Transverse colon (tissue), 4 donors: ENCODE results near the gene NPNT. TPM values are rescaled to one million over a fixed set of nuclear protein-coding genes. Genes with fewer than 3 reads are reported as not detected.

Source experiments
- DNase-seq: peaks from one replicate; pipeline ENCODE4 v3.0.0-alpha.2; 2019
- H3K27ac ChIP-seq, 4 donors: fragments of 200-600 bp; sonication (generic); 2 replicates each; pipeline ENCODE4 v1.5.1; 2016 to 2018; ENCODE audit warnings: inconsistent platforms in 4 of 4
- H3K27me3 ChIP-seq: fragments of 200-600 bp; sonication (generic); 2 replicates; pipeline ENCODE4 v1.5.1; 2017; ENCODE audit warnings: inconsistent platforms
- H3K36me3 ChIP-seq, 4 donors: fragments of 200-600 bp; sonication (generic); 2 replicates each; pipeline ENCODE4 v1.5.1; 2017 to 2019; ENCODE audit warnings: inconsistent platforms in 4 of 4
- H3K4me1 ChIP-seq, 4 donors: fragments of 200-600 bp; sonication (generic); 2 replicates each; pipeline ENCODE4 v1.5.1; 2017 to 2020; ENCODE audit warnings: inconsistent platforms in 4 of 4
- H3K4me3 ChIP-seq, 4 donors: fragments of 200-600 bp; sonication (generic); 1 replicate in 1 of 4; 2 replicates in 3 of 4; pipeline versions ENCODE4 v1.5.1 to v1.6.1; 2017 to 2019; ENCODE audit warnings: inconsistent platforms in 4 of 4
- H3K9me3 ChIP-seq, 2 donors: fragments of 200-600 bp; sonication (generic); 2 replicates each; pipeline ENCODE4 v1.5.1; 2017 to 2019; ENCODE audit warnings: inconsistent platforms in 2 of 2
- EP300 ChIP-seq: sonication (generic); formaldehyde crosslinking; IDR thresholded peaks from one replicate; pipeline ENCODE4 v1.6.1; 2017; ENCODE audit warnings: antibody characterized with exemption, low read depth
- POLR2A ChIP-seq: fragments of 450-650 bp; IDR thresholded peaks from one replicate; pipeline ENCODE4 v1.6.1; 2016; ENCODE audit warnings: antibody characterized with exemption, mild to moderate bottlenecking, moderate library complexity
- POLR2AphosphoS5 ChIP-seq, 3 donors: sonication (generic); formaldehyde crosslinking; IDR thresholded peaks; one replicate each; pipeline ENCODE4 v1.6.1; 2016; ENCODE audit warnings: antibody characterized with exemption in 3 of 3
- WGBS, 2 donors: methylation state at CpG; one replicate each; pipeline ENCODE4 v1.1.5; 2018; ENCODE audit warnings: low coverage in 1 of 2; 5-methylcytosine and 5-hydroxymethylcytosine counted together
- in situ Hi-C, 4 donors: fragments of 200-750 bp; cut with MboI; loops; one replicate each; pipeline versions ENCODE4 v1.15.0 to v1.15.1; 2017; ENCODE audit warnings: low sequenced_read_pairs in 3 of 4, low pct_ligation_motif_present in 1 of 4, low pct_unique_long_range_greater_than_20kb in 1 of 4
- intact Hi-C: fragments of 100-400 bp; cut with DNase I; formaldehyde crosslinking; loops from one replicate; pipeline ENCODE4 v1.15.1; 2023; ENCODE audit warnings: low total_unique reads
- total RNA-seq, 4 donors: library from RNA; depleted of rRNA; stranded (reverse); fragments of >200 nt; gene quantifications; one replicate each; pipeline ENCODE4 v1.1.0, GENCODE V29; 2016
- TF ChIP-seq, protein P1 (sequence below), 5 experiments: fragments of 200-600 bp in 3 of 5; fragments of 450-650 bp in 2 of 5; sonication (generic) in 3 of 5; IDR thresholded peaks; 1 replicate in 2 of 5; 2 replicates in 3 of 5; pipeline ENCODE4 v1.5.1; 2016 to 2017; ENCODE audit warnings: antibody characterized with exemption in 5 of 5, inconsistent platforms in 3 of 5, mild to moderate bottlenecking in 2 of 5, moderate library complexity in 1 of 5

Gene NPNT
- total RNA-seq, 4 donors from 2014 or later, result 4.5 to 26.3 (median 24.4) TPM

- TF ChIP-seq, protein P1, sequence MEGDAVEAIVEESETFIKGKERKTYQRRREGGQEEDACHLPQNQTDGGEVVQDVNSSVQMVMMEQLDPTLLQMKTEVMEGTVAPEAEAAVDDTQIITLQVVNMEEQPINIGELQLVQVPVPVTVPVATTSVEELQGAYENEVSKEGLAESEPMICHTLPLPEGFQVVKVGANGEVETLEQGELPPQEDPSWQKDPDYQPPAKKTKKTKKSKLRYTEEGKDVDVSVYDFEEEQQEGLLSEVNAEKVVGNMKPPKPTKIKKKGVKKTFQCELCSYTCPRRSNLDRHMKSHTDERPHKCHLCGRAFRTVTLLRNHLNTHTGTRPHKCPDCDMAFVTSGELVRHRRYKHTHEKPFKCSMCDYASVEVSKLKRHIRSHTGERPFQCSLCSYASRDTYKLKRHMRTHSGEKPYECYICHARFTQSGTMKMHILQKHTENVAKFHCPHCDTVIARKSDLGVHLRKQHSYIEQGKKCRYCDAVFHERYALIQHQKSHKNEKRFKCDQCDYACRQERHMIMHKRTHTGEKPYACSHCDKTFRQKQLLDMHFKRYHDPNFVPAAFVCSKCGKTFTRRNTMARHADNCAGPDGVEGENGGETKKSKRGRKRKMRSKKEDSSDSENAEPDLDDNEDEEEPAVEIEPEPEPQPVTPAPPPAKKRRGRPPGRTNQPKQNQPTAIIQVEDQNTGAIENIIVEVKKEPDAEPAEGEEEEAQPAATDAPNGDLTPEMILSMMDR (IDR thresholded peaks at IDR 0.05), result no peak
- TF ChIP-seq POLR2A (no peak), POLR2AphosphoS5 (IDR thresholded peaks at IDR 0.05) (no peak), EP300 (no peak)
- no peak overlapping the region for H3K4me3 ChIP-seq
- peaks cover 0 to 5% (median 0%) of the 10 kb centered on the region in 4 donors for H3K4me1 ChIP-seq
- H3K36me3 ChIP-seq, result no peaks in the 10 kb centered on the region
- no peaks in the 10 kb centered on the region for H3K9me3 ChIP-seq
- in situ Hi-C loops, result no loop called here
- no peak overlapping the region for H3K27ac ChIP-seq
- no peaks in the 10 kb centered on the region for H3K27me3 ChIP-seq
- DNase-seq, result no peak
- intact Hi-C loops, result no loop called here
- WGBS, 2 donors, result 66 to 82% methylated on average over 5 to 7 of the region's 7 CpGs
Observed at GRCh38 chr4:105996845-105997244, 101.6 kb downstream of the NPNT start.

DNA sequence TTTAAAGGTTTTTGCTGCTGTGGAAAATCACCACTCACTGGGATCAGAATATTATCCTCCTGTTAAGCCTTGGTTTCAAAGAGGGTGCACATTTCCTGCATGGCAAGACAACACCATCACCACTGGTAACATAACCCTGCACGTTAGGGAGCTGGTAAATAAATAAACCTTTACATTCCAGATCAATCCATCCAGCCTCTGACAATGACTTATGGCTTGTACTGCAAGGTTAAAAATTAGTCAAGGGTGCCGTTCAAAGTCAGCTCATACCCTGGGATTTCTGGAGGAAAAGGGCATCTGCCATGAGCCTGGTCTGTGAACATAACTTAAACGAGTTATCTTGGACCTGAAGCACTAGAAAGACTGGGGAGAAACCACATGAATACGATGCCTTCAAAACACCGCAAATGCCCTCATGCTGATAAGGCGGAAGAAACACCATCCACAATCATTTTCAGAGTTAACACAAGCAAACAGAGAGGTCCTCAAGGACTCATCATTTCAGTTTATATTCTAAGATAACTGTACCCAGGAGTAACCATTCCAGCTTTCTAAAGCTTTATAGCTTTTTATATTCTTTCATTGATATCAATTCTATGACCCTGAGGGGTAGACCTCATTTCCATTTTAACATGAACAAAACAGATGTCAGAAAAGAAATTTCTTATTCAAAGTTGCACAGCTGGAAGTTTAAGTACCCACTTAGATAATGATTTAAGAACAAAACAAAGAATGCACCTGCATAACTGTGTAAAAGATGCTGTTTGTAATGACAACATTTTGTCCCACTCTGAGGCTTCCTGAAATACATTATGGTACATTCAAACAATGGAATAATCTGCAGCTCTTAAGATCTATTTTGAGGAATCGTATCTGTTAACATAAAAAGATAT, 103.1 kb downstream of the NPNT start:
- TF ChIP-seq POLR2A (no peak), POLR2AphosphoS5 (IDR thresholded peaks at IDR 0.05) (no peak), EP300 (no peak)
- TF ChIP-seq, protein P1 (IDR thresholded peaks at IDR 0.05), result no peak
- Histone ChIP-seq H3K9me3 (no peaks in the 10 kb centered on the region), H3K4me1 (peaks cover 0 to 5% (median 0%) of the 10 kb centered on the region in 4 donors), H3K36me3 (no peaks in the 10 kb centered on the region), H3K27ac (peak overlapping the region in 1 of 4 donors; percentile 13), H3K27me3 (no peaks in the 10 kb centered on the region), H3K4me3 (no peak overlapping the region)
- intact Hi-C loops (no loop called here), in situ Hi-C loops (no loop called here)
- WGBS, 2 donors, result 59 to 61% methylated on average over 3 to 7 of the region's 7 CpGs
- DNase-seq, result no peak

DNA sequence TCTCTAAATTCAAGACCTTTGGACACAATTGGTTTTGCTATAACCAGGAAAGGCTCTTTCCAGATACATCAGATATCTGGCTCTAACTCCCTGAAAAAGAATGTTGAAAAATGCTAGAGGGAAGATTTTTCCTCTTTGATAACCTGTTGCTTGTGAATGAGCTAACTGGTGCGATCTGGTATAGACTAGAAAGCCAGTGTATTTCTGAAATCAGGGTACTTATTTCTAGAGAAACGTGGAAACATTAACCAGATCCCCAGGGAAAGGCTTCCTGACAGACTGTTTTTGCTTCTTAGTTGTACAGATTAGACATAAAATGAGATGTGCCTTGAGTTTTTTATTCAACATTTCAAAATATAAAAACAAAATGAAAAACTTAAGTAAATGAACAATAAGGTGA, 107.7 kb downstream of the NPNT start:
- no peak for TF ChIP-seq POLR2AphosphoS5 (IDR thresholded peaks at IDR 0.05)
- Histone ChIP-seq H3K4me1 (peaks cover 0 to 5% (median 0%) of the 10 kb centered on the region in 4 donors), H3K4me3 (no peak overlapping the region), H3K36me3 (no peaks in the 10 kb centered on the region), H3K27ac (no peak overlapping the region), H3K9me3 (no peaks in the 10 kb centered on the region), H3K27me3 (no peaks in the 10 kb centered on the region)
- whole genome bisulfite sequencing, 2 donors, result 67 to 73% methylated on average over 2 of the region's 2 CpGs
- DNase-seq, result no peak
- in situ Hi-C loops, result no loop called here
- intact Hi-C loops, result no loop called here

GRCh38 chr4:106010761-106011160, 115.5 kb downstream of the NPNT start:
- 91 to 92% methylated on average over 2 of the region's 2 CpGs for WGBS, 2 donors
- TF ChIP-seq POLR2A (no peak), POLR2AphosphoS5 (IDR thresholded peaks at IDR 0.05) (no peak), EP300 (no peak)
- TF ChIP-seq, protein P1 (IDR thresholded peaks at IDR 0.05), result no peak
- in situ Hi-C loops, result no loop called here
- Histone ChIP-seq H3K9me3 (peaks cover 15 to 25% of the 10 kb centered on the region in 2 donors), H3K4me3 (no peak overlapping the region), H3K27me3 (no peaks in the 10 kb centered on the region), H3K4me1 (no peaks in the 10 kb centered on the region), H3K27ac (no peak overlapping the region), H3K36me3 (no peaks in the 10 kb centered on the region)
- DNase-seq, result no peak
- intact Hi-C loops, result loop anchor here (5.0 kb wide), 1 partner anchor 1137 kb away; no protein-coding TSS in a partner anchor
